OCI-LY1 (cell line): ENCODE data around the gene PMEPA1.

Source experiments
- H2AFZ ChIP-seq: fragments of 200-600 bp; sonication (generic), shearing (Covaris generic); 2 replicates; pipeline ENCODE4 v1.6.0; 2014; ENCODE audit warnings: antibody characterized with exemption, mild to moderate bottlenecking, low read length
- H3F3A ChIP-seq: fragments of 200-600 bp; sonication (generic), shearing (Covaris generic); 2 replicates; pipeline ENCODE4 v1.6.0; 2014; ENCODE audit warnings: mild to moderate bottlenecking, antibody characterized with exemption, low read length, moderate library complexity; ENCODE audit not compliant: insufficient read depth
- H3K27ac ChIP-seq: fragments of 200-600 bp; sonication (generic); 2 replicates; pipeline ENCODE4 v1.5.1; 2014; ENCODE audit warnings: low read length, mixed run types, mild to moderate bottlenecking, low read depth; ENCODE audit not compliant: poor library complexity, severe bottlenecking
- H3K27me3 ChIP-seq: fragments of 200-600 bp; sonication (generic); 2 replicates; pipeline ENCODE4 v1.6.0; 2014; ENCODE audit warnings: antibody characterized with exemption, mild to moderate bottlenecking, low read length, moderate library complexity; ENCODE audit not compliant: insufficient read depth
- H3K36me3 ChIP-seq: fragments of 200-600 bp; sonication (generic); 2 replicates; pipeline ENCODE4 v1.6.1; 2014; ENCODE audit warnings: mild to moderate bottlenecking, antibody characterized with exemption, low read length, moderate library complexity, mixed read lengths; ENCODE audit not compliant: insufficient read depth
- H3K4me1 ChIP-seq: fragments of 200-600 bp; sonication (generic); 2 replicates; pipeline ENCODE4 v1.5.1; 2014; ENCODE audit warnings: mild to moderate bottlenecking, low read length, moderate library complexity; ENCODE audit not compliant: insufficient read depth, severe bottlenecking
- H3K4me2 ChIP-seq: fragments of 200-600 bp; sonication (generic), shearing (Covaris generic); 2 replicates; pipeline ENCODE4 v1.6.1; 2014; ENCODE audit warnings: low read length
- H3K4me3 ChIP-seq: fragments of 200-600 bp; sonication (generic); 2 replicates; pipeline ENCODE4 v1.5.1; 2014; ENCODE audit warnings: low read length, low read depth, mild to moderate bottlenecking, mixed read lengths; ENCODE audit not compliant: poor library complexity, severe bottlenecking
- H3K79me2 ChIP-seq: fragments of 200-600 bp; shearing (Covaris generic); 2 replicates; pipeline ENCODE4 v1.6.1; 2016; ENCODE audit warnings: mixed run types, low read length, mixed read lengths; ENCODE audit not compliant: insufficient read depth
- H3K9ac ChIP-seq: fragments of 200-600 bp; sonication (generic), shearing (Covaris generic); 2 replicates; pipeline ENCODE4 v1.6.1; 2014; ENCODE audit warnings: mild to moderate bottlenecking, low read length, mixed read lengths
- H3K9me2 ChIP-seq: fragments of 200-600 bp; sonication (generic), shearing (Covaris generic); 2 replicates; pipeline ENCODE4 v1.6.1; 2014; ENCODE audit warnings: low read depth, mild to moderate bottlenecking, low read length, mixed read lengths
- H3K9me3 ChIP-seq: fragments of 200-600 bp; shearing (Covaris generic); 2 replicates; pipeline ENCODE4 v1.6.1; 2014; ENCODE audit warnings: low read length, mixed read lengths
- H4K20me1 ChIP-seq: fragments of 200-600 bp; sonication (generic), shearing (Covaris generic); 2 replicates; pipeline ENCODE4 v1.6.0; 2016; ENCODE audit warnings: mild to moderate bottlenecking, low read length; ENCODE audit not compliant: insufficient read depth
- CTCF ChIP-seq: fragments of 200-600 bp; sonication (generic), shearing (Covaris generic); IDR thresholded peaks from 2 replicates; pipeline ENCODE4 v1.5.1; 2017; ENCODE audit warnings: mild to moderate bottlenecking, antibody characterized with exemption, low read length, moderate library complexity, mixed read lengths
- EZH2 ChIP-seq: fragments of 200-600 bp; sonication (generic), shearing (Covaris generic); IDR thresholded peaks from 2 replicates; pipeline ENCODE4 v1.8.0; 2017; ENCODE audit warnings: borderline replicate concordance, mixed run types, mild to moderate bottlenecking, antibody characterized with exemption, low read length, moderate library complexity, mixed read lengths

PMEPA1 gene

GRCh38 chr20:57612916-57613315 lies 96.9 kb downstream of the PMEPA1 start:
- Histone ChIP-seq H3K4me1 (no peaks in the 10 kb centered on the region), H3K9me2 (no peaks in the 10 kb centered on the region), H3K4me2 (no peak overlapping the region), H3K27me3 (peaks cover 22% of the 10 kb centered on the region), H4K20me1 (no peaks in the 10 kb centered on the region), H3K4me3 (no peak overlapping the region), H3K36me3 (no peaks in the 10 kb centered on the region), H3K9ac (no peak overlapping the region), H3K27ac (no peak overlapping the region), H3F3A (no peaks in the 10 kb centered on the region), H3K9me3 (no peaks in the 10 kb centered on the region), H2AFZ (no peak overlapping the region), H3K79me2 (no peaks in the 10 kb centered on the region)
- TF ChIP-seq EZH2 (no peak), CTCF (no peak)

- TF ChIP-seq CTCF (no peak), EZH2 (no peak)
- Histone ChIP-seq H3K9me2 (no peaks in the 10 kb centered on the region), H3K9ac (no peak overlapping the region), H3K27ac (no peak overlapping the region), H3K79me2 (no peaks in the 10 kb centered on the region), H3K4me3 (no peak overlapping the region), H3K9me3 (no peaks in the 10 kb centered on the region), H3K4me2 (no peak overlapping the region), H2AFZ (no peak overlapping the region), H3K27me3 (peaks cover 21% of the 10 kb centered on the region), H4K20me1 (no peaks in the 10 kb centered on the region), H3K36me3 (no peaks in the 10 kb centered on the region), H3F3A (no peaks in the 10 kb centered on the region), H3K4me1 (no peaks in the 10 kb centered on the region)
Observed at GRCh38 chr20:57612436-57612835, 97.4 kb downstream of the PMEPA1 start.

GRCh38 chr20:57611586-57612311 lies 98.1 kb downstream of the PMEPA1 start:
- Histone ChIP-seq H3K27ac (no peak overlapping the region), H3K36me3 (no peaks in the 10 kb centered on the region), H3K9ac (no peak overlapping the region), H3K27me3 (peaks cover 14% of the 10 kb centered on the region), H3K4me1 (no peaks in the 10 kb centered on the region), H4K20me1 (no peaks in the 10 kb centered on the region), H3K9me2 (no peaks in the 10 kb centered on the region), H2AFZ (no peak overlapping the region), H3F3A (no peaks in the 10 kb centered on the region), H3K4me3 (no peak overlapping the region), H3K79me2 (no peaks in the 10 kb centered on the region), H3K9me3 (no peaks in the 10 kb centered on the region), H3K4me2 (no peak overlapping the region)
- TF ChIP-seq EZH2 (no peak), CTCF (no peak)
